Keratinocyte (primary cell): ENCODE results near the gene SLX4IP. TPM values are rescaled to one million over a fixed set of nuclear protein-coding genes. Genes with fewer than 3 reads are reported as not detected.

ENCODE experiments used
- DNase-seq: peaks from one replicate; pipeline ENCODE4 v3.0.0-alpha.2; 2011; ENCODE audit warnings: low read depth, missing footprints, low spot score
- FAIRE-seq: peaks from 2 replicates; lab custom pipeline; 2011; peaks lifted over from hg19 to GRCh38; lab: Jason Lieb, UNC
- H2AFZ ChIP-seq: 2 replicates; pipeline ENCODE4 v1.6.0; 2012; ENCODE audit warnings: low read length, control low read depth, inconsistent platforms; ENCODE audit not compliant: control insufficient read depth
- H3K27ac ChIP-seq: 2 replicates; pipeline ENCODE4 v1.5.1; 2011; ENCODE audit warnings: low read length; ENCODE audit not compliant: control insufficient read depth, insufficient read depth
- H3K27me3 ChIP-seq: 3 replicates; pipeline ENCODE4 v1.6.0; 2011; ENCODE audit warnings: low read length; ENCODE audit not compliant: control insufficient read depth, insufficient read depth; ENCODE audit errors: extremely low read depth
- H3K36me3 ChIP-seq, 2 experiments: 2 replicates in 1 of 2; 3 replicates in 1 of 2; pipeline ENCODE4 v1.5.1; 2011; ENCODE audit warnings: low read length in 2 of 2, mild to moderate bottlenecking in 1 of 2; ENCODE audit not compliant: control insufficient read depth in 2 of 2, insufficient read depth in 2 of 2; ENCODE audit errors: extremely low read depth in 1 of 2
- H3K4me1 ChIP-seq: 3 replicates; pipeline ENCODE4 v1.5.1; 2011; ENCODE audit warnings: low read length; ENCODE audit not compliant: control insufficient read depth, insufficient read depth; ENCODE audit errors: extremely low read depth
- H3K4me2 ChIP-seq: 3 replicates; pipeline ENCODE4 v1.6.0; 2011; ENCODE audit warnings: low read depth, low read length; ENCODE audit not compliant: control insufficient read depth, insufficient read depth; ENCODE audit errors: extremely low read depth
- H3K4me3 ChIP-seq, 3 experiments: fragments of 200-600 bp in 1 of 3; sonication (generic) in 1 of 3; 2 replicates in 2 of 3; 3 replicates in 1 of 3; pipeline ENCODE4 v1.5.1; 2011 to 2016; ENCODE audit warnings: low read length in 3 of 3, mild to moderate bottlenecking in 3 of 3, control low read depth in 2 of 3, inconsistent platforms in 1 of 3, low read depth in 1 of 3, mixed read lengths in 1 of 3, mixed run types in 1 of 3, moderate library complexity in 1 of 3; ENCODE audit not compliant: control insufficient read depth in 2 of 3, insufficient read depth in 2 of 3; ENCODE audit errors: extremely low read depth in 1 of 3
- H3K79me2 ChIP-seq: 2 replicates; pipeline ENCODE4 v1.6.0; 2012; ENCODE audit warnings: low read length; ENCODE audit not compliant: control insufficient read depth, insufficient read depth
- H3K9ac ChIP-seq: 3 replicates; pipeline ENCODE4 v1.6.0; 2011; ENCODE audit warnings: low read length; ENCODE audit not compliant: control insufficient read depth, insufficient read depth; ENCODE audit errors: extremely low read depth
- H3K9me1 ChIP-seq: 3 replicates; pipeline ENCODE4 v1.6.0; 2011; ENCODE audit warnings: low read length; ENCODE audit not compliant: control insufficient read depth, insufficient read depth; ENCODE audit errors: extremely low read depth
- H3K9me3 ChIP-seq: 2 replicates; pipeline ENCODE4 v1.5.1; 2012; ENCODE audit warnings: low read depth, low read length; ENCODE audit not compliant: control insufficient read depth
- H4K20me1 ChIP-seq: 3 replicates; pipeline ENCODE4 v1.6.0; 2011; ENCODE audit warnings: low read length; ENCODE audit not compliant: control insufficient read depth, insufficient read depth; ENCODE audit errors: extremely low read depth
- CTCF ChIP-seq, 3 experiments: IDR thresholded peaks in 1 of 3; conservative IDR thresholded peaks in 1 of 3; optimal IDR thresholded peaks in 1 of 3; 2 replicates in 2 of 3; 3 replicates in 1 of 3; pipeline versions ENCODE3 to v1.5.1; 2011; ENCODE audit warnings: low read length in 3 of 3, mild to moderate bottlenecking in 3 of 3, moderate library complexity in 2 of 3, control low read depth in 1 of 3, inconsistent platforms in 1 of 3; ENCODE audit not compliant: insufficient read depth in 2 of 3; ENCODE audit errors: extremely low read depth in 1 of 3
- EZH2 ChIP-seq: IDR thresholded peaks from one replicate; pipeline ENCODE4 v1.6.1; 2012; ENCODE audit warnings: inconsistent platforms, mild to moderate bottlenecking, low read length, moderate library complexity
- dilution Hi-C: fragments of 300-500 bp; cut with MboI; formaldehyde crosslinking; loops from one replicate; pipeline ENCODE4 v1.7.0; 2020; ENCODE audit warnings: low sequenced_read_pairs; ENCODE audit not compliant: extremely low pct_ligation_motif_present
- polyA plus RNA-seq, 5 experiments: library from polyadenylated mRNA; depleted of rRNA in 3 of 5; stranded (reverse) in 3 of 5; stranded (forward) in 1 of 5; unstranded in 1 of 5; fragments of >200 nt; gene quantifications; 1 replicate in 1 of 5; 2 replicates in 3 of 5; 3 replicates in 1 of 5; pipeline versions ENCODE4 v1.2.1 to v1.2.3, GENCODE V29; 2011 to 2012; ENCODE audit warnings: missing spikeins in 2 of 5, low read depth in 1 of 5, low replicate concordance in 1 of 5

Gene SLX4IP
- polyA plus RNA-seq, 1 donor (not counting 4 experiments of a cell fraction or from before 2014, with no cell fraction given) = 3.0 TPM

GRCh38 chr20:10466855-10467254 is 31.8 kb downstream of the SLX4IP start:
- Histone ChIP-seq H3K9me1 (no peaks in the 10 kb centered on the region), H3K27me3 (no peaks in the 10 kb centered on the region), H3K36me3 (no peaks in the 10 kb centered on the region), H3K4me1 (peaks cover 6% of the 10 kb centered on the region), H3K79me2 (peaks cover 8% of the 10 kb centered on the region), H3K9ac (no peak overlapping the region), H3K4me3 (no peak overlapping the region), H4K20me1 (no peaks in the 10 kb centered on the region), H3K4me2 (no peak overlapping the region), H3K27ac (no peak overlapping the region), H2AFZ (no peak overlapping the region), H3K9me3 (peaks cover 2% of the 10 kb centered on the region)
- FAIRE-seq (no peak), DNase-seq (no peak)
- no peak for TF ChIP-seq CTCF (optimal IDR thresholded peaks at IDR 0.05 in 1 of 3, IDR thresholded peaks at IDR 0.05 in 1 of 3, conservative IDR thresholded peaks at IDR 0.05 in 1 of 3; ENCODE audit: extremely low read depth in 1 of 3, insufficient read depth in 2 of 3, low read length in 3 of 3)
- TF ChIP-seq EZH2 = no peak
- dilution Hi-C loops = no loop called here

DNA sequence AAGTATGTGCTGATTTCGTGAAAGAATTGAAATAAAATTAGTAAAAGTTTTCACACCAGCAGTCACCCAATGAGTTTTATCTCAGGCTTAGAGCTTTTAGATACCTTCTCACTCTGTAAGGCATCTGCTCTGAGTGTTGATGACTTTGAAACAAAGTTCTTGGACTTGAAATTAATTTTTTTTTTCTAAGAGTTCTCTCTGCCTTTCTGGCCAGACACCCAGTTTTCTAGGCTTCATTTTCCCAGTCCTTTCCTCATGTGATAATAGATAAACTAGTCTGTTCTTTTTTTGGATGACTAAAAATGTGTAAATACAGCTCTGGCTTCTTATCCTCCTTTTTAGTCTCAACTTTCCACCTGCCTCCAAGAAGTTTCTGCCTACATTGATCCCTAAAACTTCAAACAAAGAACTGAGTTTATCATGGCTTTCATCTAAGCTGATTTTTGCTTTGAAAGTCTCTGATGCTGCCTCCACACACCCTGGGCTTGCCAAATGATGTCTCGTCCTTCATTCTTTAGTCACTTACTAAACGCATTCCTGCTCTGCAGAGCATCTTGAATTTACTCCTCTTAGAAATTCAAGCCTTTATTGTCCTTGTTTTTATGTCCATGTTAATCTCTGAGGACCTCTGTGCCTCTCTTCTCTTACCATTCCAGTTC is 32.7 kb downstream of the SLX4IP start:
- DNase-seq (no peak), FAIRE-seq (no peak)
- H4K20me1 ChIP-seq = no peaks in the 10 kb centered on the region
- peaks cover 9% of the 10 kb centered on the region for H3K79me2 ChIP-seq
- no peak overlapping the region for H3K4me2 ChIP-seq
- no peak overlapping the region for H3K27ac ChIP-seq
- H3K4me1 ChIP-seq = peaks cover 6% of the 10 kb centered on the region
- H3K9ac ChIP-seq = no peak overlapping the region
- dilution Hi-C loops = no loop called here
- H3K4me3 ChIP-seq = no peak overlapping the region
- TF ChIP-seq EZH2 = no peak
- no peak for TF ChIP-seq CTCF (optimal IDR thresholded peaks at IDR 0.05 in 1 of 3, IDR thresholded peaks at IDR 0.05 in 1 of 3, conservative IDR thresholded peaks at IDR 0.05 in 1 of 3; ENCODE audit: extremely low read depth in 1 of 3, insufficient read depth in 2 of 3, low read length in 3 of 3)
- no peaks in the 10 kb centered on the region for H3K9me1 ChIP-seq
- no peaks in the 10 kb centered on the region for H3K36me3 ChIP-seq
- H3K27me3 ChIP-seq = no peaks in the 10 kb centered on the region
- no peak overlapping the region for H2AFZ ChIP-seq
- peaks cover 2% of the 10 kb centered on the region for H3K9me3 ChIP-seq
